Measurements from ENCODE around the gene FBXL19.

- TF ChIP-seq, protein P1, sequence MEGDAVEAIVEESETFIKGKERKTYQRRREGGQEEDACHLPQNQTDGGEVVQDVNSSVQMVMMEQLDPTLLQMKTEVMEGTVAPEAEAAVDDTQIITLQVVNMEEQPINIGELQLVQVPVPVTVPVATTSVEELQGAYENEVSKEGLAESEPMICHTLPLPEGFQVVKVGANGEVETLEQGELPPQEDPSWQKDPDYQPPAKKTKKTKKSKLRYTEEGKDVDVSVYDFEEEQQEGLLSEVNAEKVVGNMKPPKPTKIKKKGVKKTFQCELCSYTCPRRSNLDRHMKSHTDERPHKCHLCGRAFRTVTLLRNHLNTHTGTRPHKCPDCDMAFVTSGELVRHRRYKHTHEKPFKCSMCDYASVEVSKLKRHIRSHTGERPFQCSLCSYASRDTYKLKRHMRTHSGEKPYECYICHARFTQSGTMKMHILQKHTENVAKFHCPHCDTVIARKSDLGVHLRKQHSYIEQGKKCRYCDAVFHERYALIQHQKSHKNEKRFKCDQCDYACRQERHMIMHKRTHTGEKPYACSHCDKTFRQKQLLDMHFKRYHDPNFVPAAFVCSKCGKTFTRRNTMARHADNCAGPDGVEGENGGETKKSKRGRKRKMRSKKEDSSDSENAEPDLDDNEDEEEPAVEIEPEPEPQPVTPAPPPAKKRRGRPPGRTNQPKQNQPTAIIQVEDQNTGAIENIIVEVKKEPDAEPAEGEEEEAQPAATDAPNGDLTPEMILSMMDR (conservative IDR thresholded peaks at IDR 0.05), result no peak
- no peak for TF ChIP-seq EZH2 (IDR thresholded peaks at IDR 0.05; ENCODE audit: low read depth)
Measured at GRCh38 chr16:30903002-30903401, 20.4 kb upstream of the FBXL19 start.
